HG02759 (cell line): ENCODE results near the gene NOC4L.

Experiments used
- ATAC-seq: cut with Tn5 transposase; IDR thresholded peaks from one replicate; pipeline ENCODE4 v1.9.1; 2021; ENCODE audit warnings: mild to moderate bottlenecking, moderate library complexity; ENCODE audit not compliant: unreplicated experiment

The NOC4L gene

GRCh38 chr12:132155771-132156572, 11.7 kb downstream of the NOC4L start:
- ATAC-seq, result no peak

- ATAC-seq, result no peak
Observed at GRCh38 chr12:132156573-132157325, 12.5 kb downstream of the NOC4L start.

- ATAC-seq, result no peak
Observed at GRCh38 chr12:132157733-132158409, 13.6 kb downstream of the NOC4L start.

GRCh38 chr12:132158677-132159554, 14.7 kb downstream of the NOC4L start:
- no peak for ATAC-seq

- ATAC-seq, result no peak
Observed at GRCh38 chr12:132159555-132160003, 15.3 kb downstream of the NOC4L start.

GRCh38 chr12:132160016-132160415, 15.8 kb downstream of the NOC4L start:
- no peak for ATAC-seq

GRCh38 chr12:132160601-132161035, 16.4 kb downstream of the NOC4L start:
- no peak for ATAC-seq

- ATAC-seq, result no peak
Observed at GRCh38 chr12:132161036-132161781, 17.0 kb downstream of the NOC4L start.

- no peak for ATAC-seq
Observed at GRCh38 chr12:132161796-132162507, 17.7 kb downstream of the NOC4L start.

- ATAC-seq, result no peak
Observed at GRCh38 chr12:132162508-132163031, 18.3 kb downstream of the NOC4L start.

- no peak for ATAC-seq
Observed at GRCh38 chr12:132163041-132163910, 19.0 kb downstream of the NOC4L start.

GRCh38 chr12:132163911-132164288, 19.6 kb downstream of the NOC4L start:
- no peak for ATAC-seq

GRCh38 chr12:132164426-132164825, 20.2 kb downstream of the NOC4L start:
- no peak for ATAC-seq

GRCh38 chr12:132165584-132165983, 21.3 kb downstream of the NOC4L start:
- ATAC-seq, result no peak

- ATAC-seq, result no peak
Observed at GRCh38 chr12:132166093-132166492, 21.8 kb downstream of the NOC4L start.

- ATAC-seq, result no peak
Observed at GRCh38 chr12:132166801-132167591, 22.7 kb downstream of the NOC4L start.

- ATAC-seq, result no peak
Observed at GRCh38 chr12:132167611-132168310, 23.5 kb downstream of the NOC4L start.
